NCI-H2196 treated with DMSO at 0.1 percent for 48 hours (cell line): ENCODE measurements around the gene TBX4.

Experiments
- DNase-seq: peaks from one replicate; lab custom pipeline; 2025; ENCODE audit not compliant: unreplicated experiment; lab: John Stamatoyannopoulos, UW

Gene TBX4

GRCh38 chr17:61464130-61464842 lies 12.1 kb downstream of the TBX4 start:
- DNase-seq: no peak

DNA sequence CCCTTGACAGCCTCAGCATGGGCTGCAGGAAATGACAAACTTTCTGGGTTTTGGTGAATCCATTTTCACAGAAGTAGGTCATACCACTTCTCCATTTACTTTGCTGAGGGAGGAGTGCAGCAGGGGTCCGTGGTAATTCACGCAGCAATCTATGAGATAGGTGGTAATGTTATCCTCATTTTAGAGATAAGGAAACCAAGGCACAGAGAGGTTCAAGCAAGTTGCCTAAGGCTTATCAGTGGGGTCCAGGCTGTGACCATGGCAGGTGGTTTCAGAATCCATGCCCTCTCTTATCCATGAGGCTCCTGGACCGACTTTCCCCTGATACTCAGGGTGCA lies 12.6 kb downstream of the TBX4 start:
- no peak for DNase-seq

DNA sequence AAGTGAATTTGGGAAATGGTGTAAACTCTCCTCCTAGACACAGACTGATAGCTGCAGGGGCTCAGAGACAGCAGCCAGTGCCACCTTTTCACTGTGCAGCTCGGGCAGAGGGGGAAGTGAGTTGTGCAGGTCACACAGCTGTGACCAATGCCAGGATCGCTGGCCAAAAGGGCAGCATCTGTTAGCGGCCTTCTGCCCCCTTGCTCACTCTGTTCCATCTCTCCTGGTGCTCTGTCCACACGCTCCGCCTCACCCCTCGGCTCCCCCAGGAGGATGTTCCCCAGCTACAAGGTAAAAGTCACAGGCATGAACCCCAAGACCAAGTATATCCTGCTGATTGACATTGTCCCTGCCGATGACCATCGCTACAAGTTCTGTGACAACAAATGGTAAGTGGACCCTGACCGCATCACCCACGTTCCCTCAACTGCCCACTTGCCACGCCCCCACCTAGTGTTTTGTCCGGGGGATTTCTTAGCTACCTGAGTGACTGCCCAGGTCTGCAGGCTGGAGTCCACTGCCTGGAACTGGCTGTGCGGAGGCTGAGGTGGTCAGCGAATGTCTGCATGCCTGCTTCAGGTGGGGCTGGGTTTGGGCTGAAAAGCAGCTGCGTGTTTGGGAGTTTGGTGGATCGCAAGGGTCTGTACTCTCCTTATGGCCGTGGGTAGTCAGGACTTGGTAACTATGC lies 13.5 kb downstream of the TBX4 start:
- DNase-seq: no peak

- no peak for DNase-seq
Measured at GRCh38 chr17:61466246-61466645, 14.0 kb downstream of the TBX4 start.

DNA sequence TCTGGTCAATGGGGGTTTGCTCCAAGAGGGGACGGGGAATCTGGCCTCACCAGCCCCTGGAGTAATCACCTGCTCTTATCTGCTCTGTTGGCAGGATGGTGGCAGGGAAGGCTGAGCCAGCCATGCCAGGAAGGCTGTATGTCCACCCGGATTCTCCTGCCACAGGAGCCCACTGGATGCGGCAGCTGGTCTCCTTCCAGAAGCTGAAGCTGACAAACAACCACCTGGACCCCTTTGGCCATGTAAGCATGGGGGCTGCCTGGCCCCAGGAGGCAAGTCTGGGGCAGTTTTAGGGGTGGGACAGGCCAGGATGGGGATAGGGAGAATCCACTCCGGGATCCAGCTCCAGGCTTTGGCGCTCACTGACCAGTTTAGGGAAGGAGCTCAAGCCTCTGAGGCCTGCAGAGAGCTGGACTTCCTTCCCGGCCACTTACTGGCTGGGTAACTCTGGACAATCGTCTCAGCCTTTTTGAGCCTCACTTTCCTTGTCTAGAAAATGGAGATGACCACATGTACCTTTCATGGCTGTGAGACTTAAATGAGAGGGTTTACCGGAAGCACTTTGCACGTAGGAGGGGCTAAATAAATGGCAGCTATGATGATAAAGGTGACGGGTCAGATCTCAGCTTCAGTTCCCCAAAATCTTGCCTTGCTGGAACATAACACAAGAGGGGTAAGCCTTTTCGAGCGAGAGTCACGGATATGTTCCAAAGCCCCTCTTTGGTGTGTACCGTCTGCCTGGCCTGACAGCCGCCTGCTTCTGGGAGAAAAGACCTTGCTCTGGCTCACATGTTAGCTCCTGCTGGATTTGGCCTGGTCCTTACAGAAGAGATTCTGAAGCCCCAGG lies 15.4 kb downstream of the TBX4 start:
- DNase-seq: no peak

DNA sequence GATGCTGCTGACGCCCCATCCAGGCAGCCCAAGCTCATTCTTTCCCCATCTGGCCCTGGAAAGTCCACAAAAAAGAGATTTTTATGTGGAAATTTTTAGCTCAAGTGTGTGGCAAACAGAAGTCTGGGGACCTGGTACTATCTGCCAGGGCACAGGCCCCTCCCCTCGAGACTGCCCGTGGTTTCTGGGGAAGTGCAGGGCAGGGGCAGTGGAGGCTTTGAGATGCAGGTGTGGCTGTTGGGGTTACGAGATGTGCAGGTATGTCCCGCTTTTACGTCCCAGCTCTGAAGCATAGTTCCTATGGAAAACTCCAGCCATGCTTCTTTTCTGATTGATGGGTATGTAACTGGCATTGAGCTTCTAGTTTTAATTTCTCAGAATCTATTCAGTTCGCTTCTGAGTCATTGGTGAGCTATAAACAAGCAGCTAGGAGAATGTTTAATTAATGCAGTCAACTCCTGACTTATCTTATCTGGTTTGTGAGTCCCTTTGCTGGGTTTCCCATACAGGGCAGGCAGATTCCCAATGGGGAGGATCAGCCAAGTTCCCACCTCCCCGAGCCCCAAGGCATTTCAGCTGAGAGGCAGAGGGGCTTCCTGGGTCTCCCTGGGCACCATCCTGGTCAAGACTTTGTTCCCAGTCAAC lies 16.2 kb downstream of the TBX4 start:
- DNase-seq: no peak

GRCh38 chr17:61469474-61469873 lies 17.3 kb downstream of the TBX4 start:
- no peak for DNase-seq

- DNase-seq: no peak
Measured at GRCh38 chr17:61469949-61470348, 17.7 kb downstream of the TBX4 start.

GRCh38 chr17:61470530-61471136 lies 18.4 kb downstream of the TBX4 start:
- DNase-seq: no peak

- DNase-seq: no peak
Measured at GRCh38 chr17:61474235-61474927, 22.2 kb downstream of the TBX4 start.

GRCh38 chr17:61474934-61475333 lies 22.7 kb downstream of the TBX4 start:
- no peak for DNase-seq

DNA sequence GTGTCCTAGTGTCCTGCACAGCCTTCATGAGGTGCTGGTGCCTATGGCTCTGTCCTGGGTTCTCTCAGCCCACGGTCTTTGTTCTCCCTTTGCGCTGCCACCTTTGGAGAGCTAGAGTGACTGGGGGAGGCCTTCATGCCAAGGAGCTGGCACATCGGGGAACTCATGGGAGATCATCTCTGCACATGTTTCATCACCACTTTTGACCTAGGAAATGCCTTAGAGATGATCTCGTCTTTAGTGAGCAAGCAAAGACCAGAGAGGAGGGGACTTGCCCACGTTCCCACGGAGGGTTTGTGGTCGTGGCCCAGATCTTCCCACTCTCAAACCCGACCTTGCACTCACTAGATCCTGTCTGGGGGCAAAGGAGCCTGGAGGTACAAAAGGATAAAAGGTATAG lies 23.5 kb downstream of the TBX4 start:
- DNase-seq: no peak

GRCh38 chr17:61476476-61477203 lies 24.4 kb downstream of the TBX4 start:
- DNase-seq: no peak

DNA sequence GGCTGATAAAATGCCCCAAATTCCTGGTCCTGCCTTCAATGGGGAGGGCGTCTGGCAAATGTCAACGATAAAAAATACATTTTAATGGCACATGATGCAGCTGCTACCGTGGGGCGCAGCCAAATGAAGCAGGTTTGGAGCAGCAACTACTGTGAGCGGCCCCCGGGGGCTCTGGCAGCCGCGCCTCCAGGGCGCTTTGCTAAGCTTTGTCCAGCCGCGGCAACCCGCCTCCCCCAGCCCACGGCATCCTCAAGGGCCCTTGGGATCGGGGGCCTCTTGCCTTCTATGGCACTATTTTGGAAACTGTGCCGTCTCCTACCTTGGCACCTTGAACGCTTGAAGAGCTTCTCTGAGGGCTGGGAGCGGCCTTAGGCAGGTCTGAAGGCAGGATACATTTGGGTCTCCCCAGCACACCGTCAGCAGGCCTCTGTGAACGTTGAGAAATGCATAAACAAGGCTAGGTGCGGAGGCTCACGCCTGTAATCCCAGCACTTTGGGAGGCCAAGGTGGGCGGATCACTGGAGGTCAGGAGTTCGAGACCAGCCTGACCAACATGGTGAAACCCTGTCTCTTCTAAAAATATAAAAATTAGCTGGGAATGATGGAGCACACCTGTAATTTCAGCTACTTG lies 25.1 kb downstream of the TBX4 start:
- no peak for DNase-seq

- DNase-seq: no peak
Measured at GRCh38 chr17:61478026-61478789, 26.0 kb downstream of the TBX4 start.

DNA sequence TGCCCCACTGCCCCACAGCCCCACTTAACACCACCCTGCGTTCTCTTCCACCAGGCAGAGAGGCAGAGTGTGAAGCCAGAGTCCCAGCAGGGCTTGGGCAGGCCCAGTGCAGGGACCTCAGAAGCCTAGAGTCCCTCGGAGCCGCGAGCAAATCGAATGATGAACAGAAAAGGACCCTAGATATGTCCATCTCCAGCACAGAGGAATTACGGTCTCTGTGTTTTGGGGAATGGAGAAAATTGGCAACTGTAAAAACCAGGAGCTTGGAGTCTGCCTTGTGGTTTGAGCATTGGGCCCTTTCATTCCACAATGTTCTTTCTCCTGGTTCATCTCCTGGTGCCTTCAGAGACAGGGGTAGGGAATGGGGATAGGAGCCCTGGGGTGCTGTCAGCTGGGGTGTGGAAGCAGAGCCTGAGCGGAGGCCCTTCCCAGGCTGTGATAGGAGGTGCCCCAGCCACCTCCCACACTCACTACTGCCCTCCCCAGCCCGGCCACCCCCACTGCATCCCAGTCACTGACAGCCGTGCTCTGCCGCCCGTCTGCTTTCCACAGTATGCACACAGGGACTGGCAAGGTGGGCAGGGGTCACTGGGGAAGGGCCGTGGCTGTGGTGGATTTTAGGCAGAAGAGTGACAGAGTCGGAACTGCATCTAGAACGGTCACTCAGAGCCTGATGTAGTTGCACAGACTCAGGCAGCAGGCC lies 26.7 kb downstream of the TBX4 start:
- DNase-seq: no peak

DNA sequence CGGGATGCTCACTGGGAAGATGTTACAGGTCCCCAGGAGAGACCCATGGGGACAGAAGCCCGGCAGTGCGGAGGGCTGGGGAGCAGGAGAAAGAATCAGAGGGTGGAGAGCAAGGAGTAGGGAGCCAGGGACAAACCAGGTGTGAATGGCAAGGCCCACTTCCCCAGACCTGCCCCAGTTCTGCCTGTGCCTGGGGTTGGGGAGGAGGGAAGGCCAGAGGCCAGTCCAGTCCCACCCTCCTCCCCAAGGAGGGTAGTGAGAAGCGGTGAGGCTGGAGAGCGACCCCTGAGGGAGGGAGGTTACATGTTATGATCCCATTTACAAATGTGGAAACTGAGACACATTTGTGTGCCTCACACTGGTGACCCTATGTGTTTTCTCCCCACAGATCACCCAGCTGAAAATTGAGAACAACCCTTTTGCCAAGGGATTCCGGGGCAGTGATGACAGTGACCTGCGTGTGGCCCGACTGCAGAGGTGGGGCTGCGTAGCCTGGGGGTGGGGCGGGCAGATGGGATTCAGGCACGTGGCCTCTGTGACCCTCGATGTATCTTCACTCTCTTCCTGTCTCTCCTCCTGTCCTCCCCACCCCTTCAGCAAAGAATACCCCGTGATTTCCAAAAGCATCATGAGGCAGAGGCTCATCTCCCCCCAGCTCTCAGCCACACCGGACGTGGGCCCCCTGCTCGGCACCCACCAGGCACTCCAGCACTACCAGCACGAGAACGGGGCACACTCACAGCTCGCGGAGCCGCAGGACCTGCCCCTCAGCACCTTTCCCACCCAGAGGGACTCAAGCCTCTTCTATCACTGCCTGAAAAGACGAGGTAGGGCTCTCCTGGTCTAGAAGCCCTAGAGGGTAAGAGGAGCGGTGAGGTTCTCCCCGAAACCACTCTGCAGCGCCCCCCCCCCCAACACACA lies 27.5 kb downstream of the TBX4 start:
- no peak for DNase-seq
